B cell (primary cell): ENCODE results near the gene LTBP3.

Source experiments
- CTCF ChIP-seq: fragments of 200-600 bp; IDR thresholded peaks from one replicate; pipeline ENCODE4 v1.8.0; 2022; ENCODE audit warnings: antibody characterized with exemption, mild to moderate bottlenecking
- EZH2 ChIP-seq: IDR thresholded peaks from 2 replicates; pipeline ENCODE4 v1.6.1; 2012; ENCODE audit warnings: borderline replicate concordance, low read depth, mild to moderate bottlenecking, moderate library complexity, low read length; ENCODE audit not compliant: insufficient read depth, poor library complexity, severe bottlenecking

- no peak for TF ChIP-seq CTCF
- TF ChIP-seq EZH2: no peak
These were observed 28.1 kb upstream of the LTBP3 start for GRCh38 chr11:65586247-65586630.
